ENCODE measurements around the gene TNNI3. TPM values are rescaled to one million over a fixed set of nuclear protein-coding genes. Genes with fewer than 3 reads are reported as not detected.
"Not testable (repeated sequence)": the region's sequence is repeated elsewhere in the genome, so short reads cannot be mapped to it uniquely, and the experiment has no call there.

The TNNI3 gene
- total RNA-seq (ENCODE audit: unreplicated experiment): not detected
- long read RNA-seq, partial matches to known transcripts: 0 of 1 reads
- long read RNA-seq, other reads (novel, unspliced or antisense): 0 of 1 reads

- H3K27me3 Mint-ChIP-seq (ENCODE audit: unreplicated experiment): peaks cover 14% of the 10 kb centered on the region
- H3K27ac Mint-ChIP-seq (ENCODE audit: unreplicated experiment): no peak within 1 kb of the TSS
- peaks cover 9% of the 10 kb centered on the region for H3K4me1 Mint-ChIP-seq (ENCODE audit: unreplicated experiment)
- no peak for TF ChIP-seq CTCF (IDR thresholded peaks at IDR 0.05; ENCODE audit: unreplicated experiment)
- H3K36me3 Mint-ChIP-seq (ENCODE audit: low read depth, unreplicated experiment): peaks cover 12% of the 10 kb centered on the region
- no peak within 1 kb of the TSS for H3K4me3 Mint-ChIP-seq (ENCODE audit: unreplicated experiment)
- peaks cover under 1% of the 10 kb centered on the region for H3K9me3 Mint-ChIP-seq (ENCODE audit: unreplicated experiment)
- no peak for DNase-seq (ENCODE audit: low spot score)
Measured at GRCh38 chr19:55157064-55157908, at the start of gene TNNI3. Gene TNNI3 (minus strand): TSS chr19:55157732. CDS start chr19:55157589, 143 bp downstream.

DNA sequence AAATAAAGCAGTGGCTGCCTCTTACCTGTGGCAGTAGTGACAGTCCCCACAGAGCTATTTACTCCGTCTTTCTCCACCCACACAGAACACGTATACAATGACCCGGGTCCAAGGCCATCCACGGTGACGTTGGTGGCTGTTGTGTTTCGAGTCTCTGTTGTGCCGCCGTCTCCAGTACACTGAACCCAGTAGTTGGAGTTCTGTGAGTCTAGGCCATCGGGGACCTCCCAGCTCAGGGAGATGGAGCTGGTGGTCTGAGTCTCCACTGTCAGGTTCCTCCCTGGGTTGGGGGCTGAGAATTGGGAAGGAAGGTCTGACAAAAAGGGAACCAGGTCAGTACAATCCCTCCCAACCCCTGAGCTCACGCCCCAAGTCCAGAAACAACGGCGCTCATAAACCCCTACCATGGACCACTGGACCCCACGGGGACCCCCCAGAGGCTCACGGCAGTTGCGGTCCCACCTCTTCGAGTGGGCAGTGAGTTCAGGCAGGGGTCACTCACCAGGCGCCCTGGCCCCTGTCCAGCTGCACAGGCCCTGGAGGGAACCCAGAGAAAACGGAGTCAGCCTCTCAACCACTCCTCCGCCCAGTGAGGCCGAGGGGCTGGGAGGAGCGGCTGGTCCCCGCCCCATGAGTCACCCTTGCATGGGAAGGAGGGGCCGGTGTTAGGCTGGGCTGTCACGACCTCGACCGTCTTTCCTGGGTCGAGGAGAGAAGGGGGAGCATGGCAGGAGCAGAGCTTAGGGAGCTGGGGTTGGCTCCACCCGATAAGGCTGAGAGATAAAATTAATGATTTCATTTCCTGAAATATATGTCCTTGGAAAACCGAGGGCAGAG lies 49.4 kb upstream of the TNNI3 start:
- H3K9me3 Mint-ChIP-seq (ENCODE audit: unreplicated experiment): no peaks in the 10 kb centered on the region
- no peak for TF ChIP-seq CTCF (IDR thresholded peaks at IDR 0.05; ENCODE audit: unreplicated experiment)
- no peak overlapping the region for H3K4me3 Mint-ChIP-seq (ENCODE audit: unreplicated experiment)
- no peaks in the 10 kb centered on the region for H3K4me1 Mint-ChIP-seq (ENCODE audit: unreplicated experiment)
- H3K36me3 Mint-ChIP-seq (ENCODE audit: low read depth, unreplicated experiment): no peaks in the 10 kb centered on the region
- peaks cover 2% of the 10 kb centered on the region for H3K27me3 Mint-ChIP-seq (ENCODE audit: unreplicated experiment)
- peak; percentile 32 for DNase-seq (ENCODE audit: low spot score)
- H3K27ac Mint-ChIP-seq (ENCODE audit: unreplicated experiment): no peak overlapping the region

- not testable (repeated sequence) for H3K4me3 Mint-ChIP-seq (ENCODE audit: unreplicated experiment); H3K9me3 Mint-ChIP-seq (ENCODE audit: unreplicated experiment); DNase-seq (ENCODE audit: low spot score); H3K36me3 Mint-ChIP-seq (ENCODE audit: low read depth, unreplicated experiment); H3K27ac Mint-ChIP-seq (ENCODE audit: unreplicated experiment); H3K27me3 Mint-ChIP-seq (ENCODE audit: unreplicated experiment); H3K4me1 Mint-ChIP-seq (ENCODE audit: unreplicated experiment)
Measured at GRCh38 chr19:55202199-55202598, 44.7 kb upstream of the TNNI3 start.

DNA sequence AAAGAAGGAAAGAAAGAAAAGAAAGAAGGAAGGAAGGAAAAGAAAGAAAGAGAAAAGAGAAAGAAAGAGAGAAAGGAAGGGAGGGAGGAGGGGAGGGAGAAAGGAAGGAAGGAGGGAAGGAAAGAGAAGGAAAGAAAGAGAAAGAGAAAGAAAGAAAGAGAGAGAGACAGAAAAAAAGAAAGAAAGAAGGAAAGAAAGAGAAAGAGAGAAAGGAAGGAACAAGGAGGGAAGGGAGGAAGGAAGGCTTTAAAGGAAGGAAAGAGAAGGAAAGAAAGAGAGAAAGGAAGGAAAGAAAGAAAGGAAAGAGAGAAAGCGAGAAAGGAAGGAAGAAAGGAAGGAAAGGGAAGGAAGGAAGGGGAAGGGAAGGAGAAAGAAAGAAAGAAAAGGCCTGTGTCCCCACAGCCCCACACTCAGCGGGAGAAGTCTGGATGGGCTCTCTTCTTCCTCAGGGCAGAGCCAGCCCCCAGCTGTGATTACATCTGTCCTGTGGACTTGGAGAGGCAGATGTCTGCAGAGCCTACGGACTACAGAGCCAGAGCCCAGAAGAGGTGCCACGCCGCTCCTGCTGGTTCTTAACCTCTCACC lies 42.2 kb upstream of the TNNI3 start:
- no peak overlapping the region for H3K4me3 Mint-ChIP-seq (ENCODE audit: unreplicated experiment)
- TF ChIP-seq CTCF (IDR thresholded peaks at IDR 0.05; ENCODE audit: unreplicated experiment): no peak
- H3K9me3 Mint-ChIP-seq (ENCODE audit: unreplicated experiment): no peaks in the 10 kb centered on the region
- peaks cover 3% of the 10 kb centered on the region for H3K27me3 Mint-ChIP-seq (ENCODE audit: unreplicated experiment)
- H3K4me1 Mint-ChIP-seq (ENCODE audit: unreplicated experiment): no peaks in the 10 kb centered on the region
- DNase-seq (ENCODE audit: low spot score): no peak
- no peaks in the 10 kb centered on the region for H3K36me3 Mint-ChIP-seq (ENCODE audit: low read depth, unreplicated experiment)
- H3K27ac Mint-ChIP-seq (ENCODE audit: unreplicated experiment): no peak overlapping the region

- Mint-ChIP-seq H3K27me3 (ENCODE audit: unreplicated experiment) (peaks cover 3% of the 10 kb centered on the region), H3K27ac (ENCODE audit: unreplicated experiment) (no peak overlapping the region), H3K4me3 (ENCODE audit: unreplicated experiment) (no peak overlapping the region), H3K9me3 (ENCODE audit: unreplicated experiment) (no peaks in the 10 kb centered on the region), H3K4me1 (ENCODE audit: unreplicated experiment) (no peaks in the 10 kb centered on the region), H3K36me3 (ENCODE audit: low read depth, unreplicated experiment) (no peaks in the 10 kb centered on the region)
- DNase-seq (ENCODE audit: low spot score): no peak
- TF ChIP-seq CTCF (IDR thresholded peaks at IDR 0.05; ENCODE audit: unreplicated experiment): no peak
Measured at GRCh38 chr19:55198651-55199050, 41.1 kb upstream of the TNNI3 start.

All from endothelial cell (in vitro differentiated cells).